IPS-18c (cell line): ENCODE measurements around the gene GADD45GIP1.
"Not testable (repeated sequence)": the region's sequence is repeated elsewhere in the genome, so short reads cannot be mapped to it uniquely, and the experiment has no call there.

Source experiments
- H3K4me3 ChIP-seq: 2 replicates; pipeline ENCODE4 v1.7.0; 2013; ENCODE audit warnings: low read depth, mild to moderate bottlenecking, low read length, moderate library complexity; ENCODE audit not compliant: insufficient read depth
- H3K9me3 ChIP-seq: one replicate; pipeline ENCODE4 v1.6.1; 2013; ENCODE audit warnings: mild to moderate bottlenecking, low read length, moderate library complexity; ENCODE audit not compliant: control insufficient read depth, insufficient read depth

GADD45GIP1 gene

DNA sequence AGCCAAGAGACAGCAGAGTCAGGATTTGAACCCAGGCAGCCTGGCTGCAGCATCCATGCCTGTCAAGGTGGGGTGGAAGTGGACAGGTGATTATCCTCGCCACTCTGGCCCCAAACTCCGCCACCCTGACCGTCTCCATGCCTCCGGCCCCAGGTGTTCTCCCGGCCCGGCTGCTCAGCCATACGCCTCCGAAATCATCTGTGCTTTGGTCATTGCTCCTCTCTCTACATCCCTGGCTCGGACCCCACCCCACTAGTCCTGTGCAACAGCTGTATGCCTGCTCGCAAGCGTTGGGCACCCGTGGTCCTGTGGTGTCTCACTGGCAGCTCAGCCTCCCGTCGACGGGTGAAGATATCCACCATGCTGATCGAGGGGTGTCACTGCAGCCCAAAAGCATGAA, 16.2 kb upstream of the GADD45GIP1 start:
- Histone ChIP-seq H3K9me3 (no peaks in the 10 kb centered on the region), H3K4me3 (no peak overlapping the region)

DNA sequence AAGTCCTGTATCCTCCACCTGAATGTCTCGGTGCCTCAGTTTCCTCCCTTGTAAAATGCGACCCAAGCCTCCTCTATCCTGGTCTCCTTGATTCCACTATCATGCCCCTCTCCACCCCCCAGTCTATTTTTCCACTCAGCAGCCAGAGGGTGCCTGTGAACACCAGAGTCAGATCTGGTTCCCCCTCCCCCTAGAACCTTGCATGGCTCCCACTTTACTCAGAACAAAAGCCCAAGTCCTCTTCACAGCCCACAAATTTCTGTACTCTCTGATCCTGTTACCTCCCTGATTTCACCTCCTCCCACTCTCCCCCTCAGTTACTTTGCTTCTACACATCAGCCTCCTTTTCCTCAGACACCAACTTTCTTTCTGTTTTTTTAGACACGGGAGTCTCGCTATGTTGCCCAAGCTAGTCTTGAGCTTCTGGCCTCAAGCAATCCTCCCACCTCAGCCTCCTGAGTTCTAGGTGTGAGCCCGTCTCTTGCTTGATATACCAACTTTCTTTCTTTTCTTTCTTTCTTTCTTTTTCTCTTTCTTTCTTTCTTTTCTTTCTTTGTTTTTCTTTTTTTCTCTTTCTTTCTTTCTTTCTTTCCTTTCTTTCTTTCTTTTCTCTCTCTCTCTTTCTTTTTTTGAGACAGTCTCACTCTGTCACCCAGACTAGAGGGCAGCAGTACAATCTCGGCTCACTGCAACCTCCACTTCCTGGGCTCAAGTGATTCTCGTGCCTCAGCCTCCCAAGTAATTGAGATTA, 13.2 kb upstream of the GADD45GIP1 start:
- H3K4me3 ChIP-seq: no peak overlapping the region
- peaks cover 2% of the 10 kb centered on the region for H3K9me3 ChIP-seq

DNA sequence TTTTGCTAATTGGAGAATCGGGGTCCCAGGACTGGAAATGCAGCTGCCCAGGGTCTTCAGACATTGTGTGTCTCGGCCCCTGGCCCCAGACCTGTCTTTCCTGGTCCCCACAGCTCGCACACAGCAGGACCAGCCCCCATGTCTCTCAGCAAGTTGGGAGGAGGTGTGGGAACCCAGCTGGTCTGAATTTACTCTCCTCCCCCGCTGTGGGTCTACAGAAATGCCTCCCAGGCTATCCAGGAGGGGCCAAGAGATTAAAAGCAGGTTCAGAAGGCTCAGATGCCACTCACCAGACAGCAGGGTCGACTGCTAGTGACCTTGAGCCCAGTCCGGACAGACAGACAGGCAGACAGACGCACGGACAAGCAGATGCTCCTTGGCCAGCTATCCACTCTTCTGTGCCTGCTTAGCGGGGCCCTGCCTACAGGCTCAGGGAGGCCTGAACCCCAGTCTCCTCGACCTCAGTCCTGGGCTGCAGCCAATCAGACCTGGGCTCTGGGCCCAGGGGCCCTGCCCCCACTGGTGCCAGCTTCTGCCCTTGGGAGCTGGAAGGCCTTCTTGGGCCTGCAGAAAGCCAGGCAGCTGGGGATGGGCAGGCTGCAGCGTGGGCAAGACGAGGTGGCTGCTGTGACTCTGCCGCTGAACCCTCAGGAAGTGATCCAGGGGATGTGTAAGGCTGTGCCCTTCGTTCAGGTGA, 12.4 kb upstream of the GADD45GIP1 start, which contains the start of gene DAND5:
Gene DAND5 (plus strand): TSS at position 285 of the 697 bp plus-strand sequence. CDS start 85 bp downstream, at position 370.
- no peak within 1 kb of the TSS for H3K4me3 ChIP-seq
- peaks cover 2% of the 10 kb centered on the region for H3K9me3 ChIP-seq

DNA sequence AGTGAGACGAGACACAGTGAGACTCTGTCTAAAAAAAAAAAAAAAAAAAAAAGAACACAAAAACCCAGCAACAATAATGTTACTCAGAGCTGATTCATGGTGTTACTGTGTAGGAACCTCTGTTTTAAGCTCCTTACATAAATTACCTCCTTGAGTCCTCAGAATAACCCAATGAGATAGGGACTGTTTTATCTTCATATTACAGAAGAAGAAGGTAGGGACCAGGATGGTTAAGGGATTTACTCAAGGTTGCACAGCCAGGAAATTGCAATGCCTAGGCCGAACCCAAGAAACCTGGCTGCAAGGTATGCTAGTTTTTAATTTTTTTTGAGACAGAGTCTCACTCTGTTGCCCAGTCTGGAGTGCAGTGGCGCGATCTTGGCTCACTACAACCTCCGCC, 10.9 kb upstream of the GADD45GIP1 start:
- Histone ChIP-seq H3K9me3 (peaks cover 2% of the 10 kb centered on the region), H3K4me3 (no peak overlapping the region)

DNA sequence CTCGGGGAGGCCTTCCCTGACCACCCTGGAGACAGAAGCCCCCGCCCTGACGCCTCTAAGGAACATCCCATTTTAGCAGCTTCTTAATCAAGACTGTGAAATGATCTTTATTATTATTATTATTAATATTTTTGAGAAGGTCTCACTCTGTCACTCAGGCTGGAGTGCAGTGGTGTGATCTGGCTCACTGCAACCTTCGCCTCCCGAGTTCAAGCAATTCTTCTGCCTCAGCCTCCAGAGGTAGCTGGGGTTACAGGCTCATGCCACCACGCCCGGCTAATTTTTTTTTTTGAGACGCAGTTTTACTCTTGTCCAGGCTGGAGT, 8.8 kb upstream of the GADD45GIP1 start:
- H3K4me3 ChIP-seq: no peak overlapping the region
- H3K9me3 ChIP-seq: peaks cover 6% of the 10 kb centered on the region

DNA sequence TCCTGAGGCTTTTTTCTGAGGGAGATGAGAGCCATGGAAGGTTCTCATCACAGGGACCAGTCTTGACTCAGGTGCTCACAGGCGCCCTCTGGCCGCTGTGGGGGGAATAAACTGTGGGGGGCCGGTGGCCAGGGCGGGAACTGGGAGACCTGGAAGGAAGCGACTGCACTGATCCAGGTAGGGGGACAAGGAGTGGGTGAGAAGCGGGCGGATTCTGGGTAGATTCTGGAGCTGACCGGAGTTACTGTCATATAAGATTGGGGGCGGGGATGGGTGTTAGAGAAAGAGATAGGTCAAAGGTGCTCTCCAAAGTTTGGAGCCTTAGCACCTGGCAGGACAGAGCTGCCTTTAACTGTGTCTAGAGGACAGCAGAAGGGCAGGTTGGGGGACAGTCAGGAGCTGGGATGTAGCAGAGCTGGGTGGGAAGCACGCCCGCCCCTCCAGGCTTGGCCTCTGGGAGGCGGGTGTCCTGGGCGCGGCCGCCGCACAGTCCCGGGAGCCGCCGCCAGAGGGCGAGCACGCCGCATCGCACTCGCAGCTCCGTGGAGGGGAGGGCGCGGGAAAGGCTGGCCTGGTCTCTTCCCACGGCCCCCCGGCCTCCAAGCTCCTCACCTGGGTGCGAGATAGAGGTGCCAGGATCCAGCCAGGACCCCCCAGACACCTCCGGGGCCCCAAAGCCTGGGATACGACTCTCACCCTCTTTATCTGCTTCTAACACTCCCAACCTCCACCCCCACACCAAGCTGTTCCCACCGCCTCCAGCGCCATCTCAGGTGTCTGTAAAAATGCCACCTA, 8.2 kb upstream of the GADD45GIP1 start:
- Histone ChIP-seq H3K9me3 (peaks cover 6% of the 10 kb centered on the region), H3K4me3 (peak overlapping the region; percentile 29; the same call in 1 of the 2 replicates)

DNA sequence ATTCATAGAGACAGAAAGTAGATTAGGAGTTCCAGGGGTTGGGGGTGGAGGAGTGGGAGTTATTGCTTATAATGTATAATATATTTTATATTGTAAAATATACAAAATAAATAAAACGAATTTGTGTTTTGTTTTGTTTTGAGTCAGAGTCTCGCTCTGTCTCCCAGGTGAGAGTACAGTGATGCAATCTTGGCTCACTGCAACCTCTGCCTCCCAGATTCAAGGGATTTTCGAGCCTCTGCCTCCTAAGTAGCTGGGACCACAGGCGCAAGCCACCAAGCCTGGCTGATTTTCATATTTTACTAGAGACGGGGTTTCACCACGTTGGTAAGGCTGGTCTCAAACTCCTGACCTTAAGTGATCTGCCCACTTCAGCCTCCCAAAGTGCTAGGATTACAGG, 2.5 kb upstream of the GADD45GIP1 start:
- H3K4me3 ChIP-seq: no peak overlapping the region

DNA sequence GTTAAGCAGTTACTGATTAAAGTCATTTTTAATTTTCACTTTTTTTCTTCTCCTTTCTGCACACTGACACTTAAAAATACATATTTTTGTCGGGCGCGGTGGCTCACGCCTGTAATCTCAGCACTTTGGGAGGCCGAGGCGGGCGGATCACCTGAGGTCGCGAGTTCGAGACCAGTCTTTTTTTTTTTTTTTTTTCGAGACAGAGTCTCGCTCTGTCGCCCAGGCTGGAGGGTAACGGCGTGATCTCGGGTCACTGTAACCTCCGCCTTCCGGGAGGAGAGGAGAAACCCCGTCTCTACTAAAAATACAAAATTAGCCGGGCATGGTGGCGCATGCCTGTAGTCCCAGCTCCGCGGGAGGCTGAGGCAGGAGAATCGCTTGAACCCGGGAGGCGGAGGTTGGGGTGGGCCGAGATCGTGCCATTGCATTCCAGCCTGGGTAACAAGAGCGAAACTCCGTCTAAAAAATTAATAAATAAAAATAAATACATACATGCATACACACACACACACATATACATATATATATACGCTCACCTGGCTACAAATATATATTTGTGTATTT, 448 bp upstream of the GADD45GIP1 start:
- H3K4me3 ChIP-seq: peak overlapping the region; percentile 98; the same call in 1 of the 2 replicates
- not testable (repeated sequence) for H3K9me3 ChIP-seq

More for the DNA sequence above, 2.5 kb upstream of the GADD45GIP1 start:
- H3K9me3 ChIP-seq: peaks cover 6% of the 10 kb centered on the region

DNA sequence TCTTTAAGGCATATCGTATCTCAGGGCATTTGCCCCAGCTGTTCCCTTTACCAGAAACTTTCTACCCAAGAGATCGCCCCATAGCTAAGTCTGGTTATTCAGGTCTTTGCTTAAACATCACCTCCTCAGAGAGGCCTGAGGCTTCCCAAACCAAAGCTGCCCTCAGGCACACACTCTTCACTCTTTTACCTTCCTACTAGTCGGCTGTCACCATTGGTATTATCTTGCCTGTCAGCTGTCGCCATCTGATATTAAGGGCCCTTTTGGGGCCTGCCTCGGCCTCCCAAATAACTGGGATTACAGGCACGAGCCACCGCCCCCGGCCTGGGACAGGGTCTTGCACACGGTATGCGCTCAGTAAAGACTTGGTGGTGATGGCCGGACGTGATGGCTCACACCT, 1.0 kb downstream of the GADD45GIP1 start:
- peaks cover 2% of the 10 kb centered on the region for H3K9me3 ChIP-seq
- peak overlapping the region; percentile 98 for H3K4me3 ChIP-seq

DNA sequence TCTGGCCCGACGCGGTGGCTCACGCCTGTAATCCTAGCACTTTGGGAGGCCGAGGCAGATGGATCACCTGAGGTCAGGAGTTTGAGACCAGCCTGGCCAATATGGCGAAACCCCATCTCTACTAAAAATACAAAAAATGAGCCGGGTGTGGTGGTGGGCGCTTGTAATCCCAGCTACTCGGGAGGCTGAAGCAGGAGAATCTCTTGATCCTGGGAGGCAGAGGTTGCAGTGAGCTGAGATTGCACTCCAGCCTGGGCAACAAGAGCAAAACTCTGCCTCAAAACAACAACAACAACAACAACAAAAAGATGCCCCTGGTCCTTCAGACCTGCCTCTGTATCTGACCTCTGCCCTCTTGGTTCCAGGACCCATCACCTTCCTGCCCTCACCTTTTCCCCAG, 1.4 kb downstream of the GADD45GIP1 start:
- H3K9me3 ChIP-seq: not testable (repeated sequence)
- H3K4me3 ChIP-seq: peak overlapping the region; percentile 98; the same call in 1 of the 2 replicates

DNA sequence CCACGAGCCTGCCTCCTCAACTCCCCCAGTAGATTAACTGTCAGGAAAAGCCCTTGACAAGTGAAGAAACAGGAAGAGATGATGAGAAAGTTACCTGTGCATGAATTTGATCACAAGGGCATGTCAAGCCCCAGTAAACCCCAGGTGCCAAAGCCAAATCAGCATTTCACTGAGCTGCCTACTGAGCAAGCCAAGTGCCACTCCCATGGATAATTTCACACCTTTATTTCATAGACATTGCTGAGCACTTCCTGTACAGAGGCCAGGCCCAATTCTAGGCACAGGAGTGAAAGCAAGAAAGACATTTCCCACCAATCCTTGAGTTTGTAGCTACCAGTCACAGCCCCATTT, 2.4 kb downstream of the GADD45GIP1 start:
- Histone ChIP-seq H3K4me3 (no peak overlapping the region), H3K9me3 (peaks cover 2% of the 10 kb centered on the region)

DNA sequence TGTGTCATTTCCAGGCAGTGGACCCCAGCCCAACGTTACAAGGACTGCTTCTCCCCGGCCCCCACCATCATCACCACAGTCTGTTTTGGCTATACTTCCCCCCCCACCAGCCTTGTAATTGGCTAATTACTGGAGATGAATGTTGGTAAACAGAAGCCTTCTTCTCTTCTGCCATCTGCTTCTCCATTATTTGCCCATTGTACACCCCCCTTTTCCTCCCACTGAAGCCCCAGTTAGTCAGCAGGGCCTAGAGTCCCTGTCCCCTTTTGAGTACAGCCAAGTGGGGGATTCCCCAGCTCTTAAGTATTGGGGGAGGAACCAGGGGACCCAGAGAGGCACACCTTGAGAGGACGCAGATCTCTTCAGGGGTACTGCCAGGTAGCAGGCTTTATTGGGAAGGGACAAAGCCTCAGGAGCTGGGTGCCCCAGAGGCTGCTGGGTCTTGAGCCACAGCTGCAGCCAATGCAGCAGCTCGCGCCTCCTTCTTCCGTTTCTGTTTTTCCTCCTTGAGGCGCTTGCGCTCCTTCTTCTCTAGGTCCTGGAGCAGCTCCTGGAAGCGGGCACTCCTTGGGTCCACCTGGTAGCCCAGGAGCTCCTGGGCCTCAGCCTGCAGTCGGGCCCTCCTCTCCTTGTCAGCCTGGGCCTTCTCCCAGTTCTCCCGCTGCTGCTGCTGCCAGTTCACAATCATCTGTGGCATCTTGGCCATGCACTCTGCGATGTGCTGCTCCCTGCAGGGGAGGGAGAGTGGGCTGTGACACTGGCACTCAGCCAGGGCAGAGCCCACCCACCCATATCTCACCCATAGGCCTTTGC, 3.0 kb downstream of the GADD45GIP1 start:
- Histone ChIP-seq H3K4me3 (no peak overlapping the region), H3K9me3 (peaks cover 2% of the 10 kb centered on the region)

DNA sequence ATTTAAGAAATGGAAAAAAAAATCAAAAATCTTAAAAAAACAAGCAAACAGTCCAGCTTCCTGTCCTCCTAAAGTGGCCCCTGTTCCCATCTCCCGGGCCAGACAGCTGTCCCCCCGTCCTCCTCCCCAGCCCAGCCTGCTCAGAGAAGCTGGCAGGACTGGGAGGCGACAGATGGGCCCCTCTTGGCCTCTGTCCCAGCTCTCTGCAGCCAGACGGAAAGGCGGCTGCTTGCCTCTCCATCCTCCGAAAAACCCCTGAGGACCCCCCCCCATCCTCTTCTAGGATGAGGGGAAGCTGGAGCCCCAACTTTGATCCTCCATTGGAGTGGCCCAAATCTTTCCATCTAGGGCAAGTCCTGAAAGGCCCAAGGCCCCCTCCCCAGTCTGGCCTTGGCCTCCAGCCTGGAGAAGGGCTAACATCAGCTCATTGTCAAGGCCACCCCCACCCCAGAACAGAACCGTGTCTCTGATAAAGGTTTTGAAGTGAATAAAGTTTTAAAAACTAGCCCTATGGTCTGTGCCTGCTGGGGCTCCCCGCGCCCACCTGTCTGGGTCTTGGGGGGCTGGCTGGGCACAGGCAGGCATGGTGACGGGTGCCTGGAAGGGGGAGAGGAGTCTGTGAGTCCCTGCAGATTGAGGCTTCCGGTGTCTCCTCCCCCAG, 3.8 kb downstream of the GADD45GIP1 start:
- no peaks in the 10 kb centered on the region for H3K9me3 ChIP-seq
- no peak overlapping the region for H3K4me3 ChIP-seq

DNA sequence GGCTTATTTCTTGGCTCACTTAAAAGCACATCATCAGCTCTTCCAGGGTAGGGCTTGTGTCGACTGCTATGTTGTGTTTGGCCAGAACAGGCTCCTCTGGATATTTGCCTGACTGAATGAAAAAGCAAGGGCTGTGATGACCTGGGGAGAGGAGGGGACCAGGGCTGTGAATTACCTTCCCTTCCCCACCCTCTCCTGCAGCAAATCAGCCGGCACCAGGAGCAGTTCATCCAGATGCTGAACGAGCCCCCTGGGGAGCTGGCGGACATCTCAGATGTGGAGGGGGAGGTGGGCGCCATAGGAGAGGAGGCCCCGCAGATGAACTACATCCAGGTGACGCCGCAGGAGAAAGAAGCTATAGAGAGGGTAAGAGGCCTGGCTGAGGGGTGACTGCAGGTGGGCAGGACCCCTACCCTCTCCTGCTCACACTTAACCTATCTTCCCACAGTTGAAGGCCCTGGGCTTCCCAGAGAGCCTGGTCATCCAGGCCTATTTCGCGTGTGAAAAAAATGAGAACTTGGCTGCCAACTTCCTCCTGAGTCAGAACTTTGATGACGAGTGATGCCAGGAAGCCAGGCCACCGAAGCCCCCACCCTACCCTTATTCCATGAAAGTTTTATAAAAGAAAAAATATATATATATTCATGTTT, 4.4 kb downstream of the GADD45GIP1 start:
- no peaks in the 10 kb centered on the region for H3K9me3 ChIP-seq
- no peak overlapping the region for H3K4me3 ChIP-seq

DNA sequence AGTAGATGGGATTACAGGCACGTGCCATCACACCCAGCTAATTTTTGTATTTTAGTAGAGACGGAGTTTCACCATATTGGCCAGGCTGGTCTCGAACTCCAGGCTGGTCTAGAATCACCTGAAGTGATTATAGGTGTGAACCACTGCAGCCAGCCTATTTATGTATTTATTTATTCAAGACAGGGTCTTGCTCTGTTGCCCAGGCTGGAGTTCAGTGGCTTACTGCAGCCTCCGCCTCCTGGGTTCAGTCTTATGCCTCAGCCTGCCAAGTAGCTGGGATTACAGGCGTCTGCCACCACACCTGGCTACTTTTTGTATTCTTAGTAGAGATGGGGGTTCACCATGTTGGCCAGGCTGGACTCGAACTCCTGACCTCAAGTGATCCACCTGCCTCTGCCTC, 5.0 kb downstream of the GADD45GIP1 start:
- H3K9me3 ChIP-seq, H3K4me3 ChIP-seq: not testable (repeated sequence)
